Lower lobe of right lung (tissue), 2 donors: ENCODE results near the gene ZNF385B. TPM values are rescaled to one million over a fixed set of nuclear protein-coding genes. Genes with fewer than 3 reads are reported as not detected.

Experiments used
- ATAC-seq, 2 donors: fragments of 200-7000 bp; cut with Tn5 transposase; one replicate each; pipeline ENCODE4 v1.9.1; 2020 to 2022; ENCODE audit warnings: mild to moderate bottlenecking in 2 of 2, moderate library complexity in 2 of 2
- DNase-seq: peaks from one replicate; pipeline ENCODE4 v3.0.0-alpha.2; 2020
- H3K27ac ChIP-seq: fragments of 200-600 bp; one replicate; pipeline ENCODE4 v1.8.0; 2022
- H3K27me3 ChIP-seq: fragments of 200-600 bp; one replicate; pipeline ENCODE4 v1.8.0; 2022; ENCODE audit warnings: low read depth
- H3K36me3 ChIP-seq: fragments of 200-600 bp; one replicate; pipeline ENCODE4 v1.8.0; 2022; ENCODE audit warnings: mild to moderate bottlenecking
- H3K4me1 ChIP-seq: fragments of 200-600 bp; one replicate; pipeline ENCODE4 v1.8.0; 2022
- H3K4me3 ChIP-seq: fragments of 200-600 bp; one replicate; pipeline ENCODE4 v1.8.0; 2022; ENCODE audit warnings: mild to moderate bottlenecking
- H3K9me3 ChIP-seq: fragments of 200-600 bp; one replicate; pipeline ENCODE4 v1.8.0; 2022
- intact Hi-C: fragments of 100-400 bp; cut with DNase I; formaldehyde crosslinking; loops from one replicate; pipeline ENCODE4 v1.11.0; 2022
- total RNA-seq: library from RNA; stranded (reverse); fragmentation: NEBNext Ultra II Directional; extraction: Animal tissue kit (Norgen Biotek cat#: 25700); gene quantifications from one replicate; pipeline ENCODE4 v1.2.1, GENCODE V29; 2021
- TF ChIP-seq, protein P1 (sequence below): fragments of 200-600 bp; IDR thresholded peaks from one replicate; pipeline ENCODE4 v1.8.0; 2022; ENCODE audit warnings: antibody characterized with exemption, mild to moderate bottlenecking
- donor health status: DM: no; HTN: yes; CAD: no; lungs with severe emphysema.

Gene ZNF385B
- total RNA-seq, 1 donor from 2014 or later = 63.2 TPM

DNA sequence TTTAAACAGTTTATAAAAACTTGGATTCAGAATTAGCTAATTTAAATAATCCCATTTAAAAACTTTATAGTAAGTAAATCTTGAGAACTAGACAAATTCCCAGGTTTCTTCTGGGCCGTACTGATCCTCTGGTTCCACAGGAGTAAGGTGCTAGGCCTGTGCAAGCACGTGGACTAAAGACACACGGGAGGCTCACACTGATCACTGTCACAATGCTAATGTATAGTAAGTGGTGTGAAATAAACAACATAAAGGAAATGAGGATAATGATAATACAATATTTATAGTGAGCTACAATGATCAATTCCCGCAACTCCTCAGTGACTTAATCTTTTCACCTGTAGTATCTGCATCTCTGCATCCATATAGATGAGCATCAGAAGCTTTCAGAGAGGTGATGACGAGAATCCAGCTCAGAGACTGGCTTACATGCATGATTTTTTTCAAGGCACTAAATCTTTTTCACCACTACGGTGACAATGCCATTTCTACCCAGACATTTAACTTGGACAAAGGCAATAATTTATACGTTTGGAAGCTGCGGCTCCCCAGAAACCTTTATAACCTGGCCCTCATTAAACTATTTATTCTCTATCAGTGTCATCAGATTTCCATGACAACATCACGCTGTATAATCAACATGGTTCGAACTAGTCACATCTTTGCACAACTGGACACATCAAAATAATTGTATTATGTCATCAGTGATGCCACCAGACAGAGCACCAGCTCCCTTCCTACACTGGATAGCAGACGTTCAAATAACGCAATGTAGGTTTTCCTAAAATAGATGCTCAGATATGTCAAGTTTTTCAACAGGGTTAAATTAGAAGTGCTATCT is 196.2 kb downstream of the ZNF385B start:
- intact Hi-C loops = no loop called here
- no peak for ATAC-seq
- H3K4me3 ChIP-seq = no peak overlapping the region
- H3K27ac ChIP-seq = no peak overlapping the region
- no peaks in the 10 kb centered on the region for H3K27me3 ChIP-seq
- no peaks in the 10 kb centered on the region for H3K36me3 ChIP-seq
- DNase-seq = no peak
- TF ChIP-seq, protein P1, sequence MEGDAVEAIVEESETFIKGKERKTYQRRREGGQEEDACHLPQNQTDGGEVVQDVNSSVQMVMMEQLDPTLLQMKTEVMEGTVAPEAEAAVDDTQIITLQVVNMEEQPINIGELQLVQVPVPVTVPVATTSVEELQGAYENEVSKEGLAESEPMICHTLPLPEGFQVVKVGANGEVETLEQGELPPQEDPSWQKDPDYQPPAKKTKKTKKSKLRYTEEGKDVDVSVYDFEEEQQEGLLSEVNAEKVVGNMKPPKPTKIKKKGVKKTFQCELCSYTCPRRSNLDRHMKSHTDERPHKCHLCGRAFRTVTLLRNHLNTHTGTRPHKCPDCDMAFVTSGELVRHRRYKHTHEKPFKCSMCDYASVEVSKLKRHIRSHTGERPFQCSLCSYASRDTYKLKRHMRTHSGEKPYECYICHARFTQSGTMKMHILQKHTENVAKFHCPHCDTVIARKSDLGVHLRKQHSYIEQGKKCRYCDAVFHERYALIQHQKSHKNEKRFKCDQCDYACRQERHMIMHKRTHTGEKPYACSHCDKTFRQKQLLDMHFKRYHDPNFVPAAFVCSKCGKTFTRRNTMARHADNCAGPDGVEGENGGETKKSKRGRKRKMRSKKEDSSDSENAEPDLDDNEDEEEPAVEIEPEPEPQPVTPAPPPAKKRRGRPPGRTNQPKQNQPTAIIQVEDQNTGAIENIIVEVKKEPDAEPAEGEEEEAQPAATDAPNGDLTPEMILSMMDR = no peak
- no peaks in the 10 kb centered on the region for H3K9me3 ChIP-seq
- H3K4me1 ChIP-seq = no peaks in the 10 kb centered on the region

DNA sequence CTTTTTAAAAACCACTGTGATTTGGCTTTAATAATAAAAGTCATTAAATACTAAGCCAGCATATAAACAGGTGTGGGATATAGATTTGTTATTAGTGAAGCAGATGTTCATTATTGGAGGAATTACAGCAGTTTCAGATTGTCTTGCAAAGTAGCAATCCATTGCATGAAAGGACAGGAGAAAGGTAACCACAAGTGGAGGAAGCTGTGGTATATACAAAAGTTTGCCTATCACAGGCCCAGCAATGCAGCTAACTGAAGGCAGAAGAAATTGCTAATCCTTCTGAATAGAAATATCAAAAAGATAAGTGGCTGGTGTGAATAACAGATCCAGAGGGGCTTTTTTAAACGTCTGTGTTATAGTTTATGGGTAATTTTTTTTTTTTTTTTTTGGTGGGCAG is 199.4 kb downstream of the ZNF385B start:
- Histone ChIP-seq H3K4me3 (no peak overlapping the region), H3K9me3 (no peaks in the 10 kb centered on the region), H3K27ac (no peak overlapping the region), H3K27me3 (no peaks in the 10 kb centered on the region), H3K4me1 (no peaks in the 10 kb centered on the region), H3K36me3 (no peaks in the 10 kb centered on the region)
- TF ChIP-seq, protein P1 = no peak
- intact Hi-C loops = no loop called here
- DNase-seq (no peak), ATAC-seq (no peak)

DNA sequence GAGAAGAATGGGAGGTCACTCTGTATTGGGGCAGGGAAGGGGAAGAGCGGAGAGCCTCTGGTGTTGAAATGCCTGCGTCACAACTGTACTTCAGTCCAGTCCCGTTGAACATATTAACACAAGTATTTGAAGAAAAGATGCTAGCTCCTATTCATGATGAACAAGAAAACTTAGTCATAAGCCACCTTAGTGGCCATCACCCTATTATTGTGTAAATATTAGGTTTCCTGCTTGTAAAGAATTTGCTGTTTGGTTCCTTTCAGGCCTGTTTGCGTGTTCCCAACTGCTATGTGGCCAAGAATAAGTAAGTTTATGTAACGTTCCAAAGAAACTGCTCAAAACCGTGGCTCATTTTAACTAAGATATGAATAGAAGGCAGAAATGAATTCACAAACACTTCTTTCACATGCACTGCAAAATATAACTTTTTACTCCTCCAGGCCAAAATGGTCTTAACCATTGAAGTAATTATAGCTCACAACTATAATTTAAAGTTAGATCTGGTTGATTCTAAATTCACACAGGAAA is 204.3 kb downstream of the ZNF385B start:
- H3K4me3 ChIP-seq = no peak overlapping the region
- no peaks in the 10 kb centered on the region for H3K9me3 ChIP-seq
- DNase-seq (no peak), ATAC-seq (no peak)
- intact Hi-C loops = no loop called here
- no peak overlapping the region for H3K27ac ChIP-seq
- H3K36me3 ChIP-seq = no peaks in the 10 kb centered on the region
- H3K4me1 ChIP-seq = no peaks in the 10 kb centered on the region
- no peaks in the 10 kb centered on the region for H3K27me3 ChIP-seq
- TF ChIP-seq, protein P1 = no peak

DNA sequence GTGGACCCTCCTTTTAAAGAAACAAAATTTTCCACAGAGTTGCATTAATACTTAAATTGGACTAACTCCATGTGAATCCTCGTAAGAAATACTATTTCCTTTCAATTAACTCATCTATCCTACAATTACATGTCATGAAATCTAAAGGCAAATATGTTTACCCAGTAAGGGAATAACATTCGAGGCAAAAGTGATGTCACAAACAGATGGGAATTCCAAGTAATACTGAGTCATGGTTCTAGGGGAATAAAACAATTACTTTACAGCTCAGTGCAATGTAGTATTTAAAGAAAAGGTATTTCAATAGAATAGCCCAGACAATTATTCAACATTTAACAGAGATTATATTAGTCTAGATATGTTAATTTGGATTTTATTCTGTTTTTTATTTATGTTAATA is 205.8 kb downstream of the ZNF385B start:
- no peaks in the 10 kb centered on the region for H3K27me3 ChIP-seq
- H3K4me1 ChIP-seq = no peaks in the 10 kb centered on the region

DNA sequence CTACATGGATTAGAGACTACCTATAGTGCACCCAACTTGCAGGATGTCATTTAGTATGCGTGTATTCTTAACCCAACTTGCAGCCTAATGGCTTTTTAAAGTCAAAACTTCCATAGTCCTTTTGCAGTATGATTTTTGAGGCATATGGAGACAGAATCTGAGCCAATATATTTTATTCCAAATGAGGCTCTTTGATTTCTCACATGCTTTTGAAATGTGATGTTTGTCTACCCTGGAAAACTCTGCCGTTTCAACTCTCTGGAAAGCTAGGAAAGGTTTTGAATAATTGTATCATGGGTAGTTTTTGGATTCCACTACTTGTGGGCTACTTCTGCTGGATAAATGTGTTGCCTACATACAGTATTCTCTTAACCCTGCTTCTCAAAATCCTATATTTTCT is 206.6 kb downstream of the ZNF385B start:
- Histone ChIP-seq H3K27me3 (no peaks in the 10 kb centered on the region), H3K27ac (no peak overlapping the region), H3K4me1 (no peaks in the 10 kb centered on the region), H3K9me3 (no peaks in the 10 kb centered on the region), H3K36me3 (no peaks in the 10 kb centered on the region), H3K4me3 (no peak overlapping the region)
- intact Hi-C loops = no loop called here
- DNase-seq (no peak), ATAC-seq (no peak)
- TF ChIP-seq, protein P1 = no peak

More for the DNA sequence above, 205.8 kb downstream of the ZNF385B start:
- Histone ChIP-seq H3K4me3 (no peak overlapping the region), H3K36me3 (no peaks in the 10 kb centered on the region), H3K9me3 (no peaks in the 10 kb centered on the region), H3K27ac (no peak overlapping the region)
- no peak for ATAC-seq
- intact Hi-C loops = no loop called here
- DNase-seq = no peak
- TF ChIP-seq, protein P1 = no peak
